Suprapubic skin (tissue), 4 donors: ENCODE measurements around the gene ZNF606. TPM values are rescaled to one million over a fixed set of nuclear protein-coding genes. Genes with fewer than 3 reads are reported as not detected.

ENCODE experiments used
- DNase-seq, 2 donors: peaks; one replicate each; pipeline ENCODE4 v3.0.0-alpha.2; 2019; ENCODE audit warnings: low spot score in 2 of 2
- H3K27ac ChIP-seq: fragments of 200-600 bp; sonication (generic); one replicate; pipeline ENCODE4 v1.5.1; 2019
- H3K27me3 ChIP-seq: fragments of 200-600 bp; sonication (generic); one replicate; pipeline ENCODE4 v1.5.1; 2019
- H3K36me3 ChIP-seq: fragments of 200-600 bp; sonication (generic); one replicate; pipeline ENCODE4 v1.5.1; 2019
- H3K4me1 ChIP-seq: fragments of 200-600 bp; sonication (generic); one replicate; pipeline ENCODE4 v1.5.1; 2019
- H3K4me3 ChIP-seq: fragments of 200-600 bp; sonication (generic); one replicate; pipeline ENCODE4 v1.5.1; 2019; ENCODE audit warnings: mild to moderate bottlenecking
- H3K9me3 ChIP-seq: fragments of 200-600 bp; sonication (generic); one replicate; pipeline ENCODE4 v1.5.1; 2019
- EP300 ChIP-seq: sonication (generic); formaldehyde crosslinking; IDR thresholded peaks from one replicate; pipeline ENCODE4 v1.6.1; 2017; ENCODE audit warnings: antibody characterized with exemption
- POLR2A ChIP-seq, 2 donors: fragments of 450-650 bp; IDR thresholded peaks; one replicate each; pipeline ENCODE4 v1.6.1; 2017; ENCODE audit warnings: antibody characterized with exemption in 2 of 2, mild to moderate bottlenecking in 2 of 2, moderate library complexity in 2 of 2
- POLR2AphosphoS5 ChIP-seq, 3 donors: sonication (generic); formaldehyde crosslinking; IDR thresholded peaks; one replicate each; pipeline ENCODE4 v1.6.1; 2017; ENCODE audit warnings: antibody characterized with exemption in 3 of 3
- WGBS: methylation state at CpG from one replicate; pipeline ENCODE4 v1.1.5; 2018; 5-methylcytosine and 5-hydroxymethylcytosine counted together
- total RNA-seq, 4 donors: library from RNA; depleted of rRNA; stranded (reverse); fragments of >200 nt; gene quantifications; one replicate each; pipeline ENCODE4 v1.1.0, GENCODE V29; 2016
- TF ChIP-seq, protein P1 (sequence below), 2 donors: fragments of 200-600 bp in 1 of 2; fragments of 450-650 bp in 1 of 2; sonication (generic) in 1 of 2; IDR thresholded peaks; one replicate each; pipeline ENCODE4 v1.5.1; 2016 to 2019; ENCODE audit warnings: antibody characterized with exemption in 2 of 2, mild to moderate bottlenecking in 1 of 2, moderate library complexity in 1 of 2

ZNF606 gene
- total RNA-seq, 4 donors from 2014 or later: 4.0 to 21.9 (median 14.3) TPM

DNA sequence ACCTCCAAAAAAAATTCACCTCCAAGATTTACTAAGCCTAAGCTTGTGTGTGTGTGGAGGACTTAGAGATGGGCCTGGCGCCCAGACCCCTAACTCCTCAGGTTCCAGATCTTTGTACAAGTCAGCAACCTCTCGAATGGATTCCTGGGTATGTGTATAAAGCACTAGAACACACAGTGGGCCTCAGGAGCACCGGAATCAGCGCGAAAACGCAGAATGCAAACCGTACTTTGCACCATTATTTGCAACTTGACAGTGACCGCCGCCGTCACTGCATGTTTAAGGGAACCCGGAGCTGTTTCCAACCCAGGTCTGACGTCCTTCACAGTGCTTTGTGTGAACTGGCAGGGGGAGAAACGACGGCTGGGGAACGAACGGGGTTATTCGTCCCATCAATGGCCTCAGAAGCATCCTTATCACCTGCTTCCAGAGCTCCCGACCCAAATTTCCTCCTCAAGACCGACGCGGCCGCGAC is 688 bp downstream of the ZNF606 start:
- no peak for DNase-seq
- TF ChIP-seq EP300 (no peak), POLR2AphosphoS5 (IDR thresholded peaks at IDR 0.05) (no peak), POLR2A (IDR thresholded peaks at IDR 0.05) (no peak)
- TF ChIP-seq, protein P1, sequence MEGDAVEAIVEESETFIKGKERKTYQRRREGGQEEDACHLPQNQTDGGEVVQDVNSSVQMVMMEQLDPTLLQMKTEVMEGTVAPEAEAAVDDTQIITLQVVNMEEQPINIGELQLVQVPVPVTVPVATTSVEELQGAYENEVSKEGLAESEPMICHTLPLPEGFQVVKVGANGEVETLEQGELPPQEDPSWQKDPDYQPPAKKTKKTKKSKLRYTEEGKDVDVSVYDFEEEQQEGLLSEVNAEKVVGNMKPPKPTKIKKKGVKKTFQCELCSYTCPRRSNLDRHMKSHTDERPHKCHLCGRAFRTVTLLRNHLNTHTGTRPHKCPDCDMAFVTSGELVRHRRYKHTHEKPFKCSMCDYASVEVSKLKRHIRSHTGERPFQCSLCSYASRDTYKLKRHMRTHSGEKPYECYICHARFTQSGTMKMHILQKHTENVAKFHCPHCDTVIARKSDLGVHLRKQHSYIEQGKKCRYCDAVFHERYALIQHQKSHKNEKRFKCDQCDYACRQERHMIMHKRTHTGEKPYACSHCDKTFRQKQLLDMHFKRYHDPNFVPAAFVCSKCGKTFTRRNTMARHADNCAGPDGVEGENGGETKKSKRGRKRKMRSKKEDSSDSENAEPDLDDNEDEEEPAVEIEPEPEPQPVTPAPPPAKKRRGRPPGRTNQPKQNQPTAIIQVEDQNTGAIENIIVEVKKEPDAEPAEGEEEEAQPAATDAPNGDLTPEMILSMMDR (IDR thresholded peaks at IDR 0.05): no peak
- H3K4me3 ChIP-seq: peak overlapping the region; percentile 95
- peaks cover 60% of the 10 kb centered on the region for H3K36me3 ChIP-seq
- H3K27me3 ChIP-seq: no peaks in the 10 kb centered on the region
- WGBS: 0% methylated on average over 12 of the region's 23 CpGs
- peaks cover 26% of the 10 kb centered on the region for H3K4me1 ChIP-seq
- peak overlapping the region; percentile 92 for H3K27ac ChIP-seq
- H3K9me3 ChIP-seq: peaks cover 11% of the 10 kb centered on the region

DNA sequence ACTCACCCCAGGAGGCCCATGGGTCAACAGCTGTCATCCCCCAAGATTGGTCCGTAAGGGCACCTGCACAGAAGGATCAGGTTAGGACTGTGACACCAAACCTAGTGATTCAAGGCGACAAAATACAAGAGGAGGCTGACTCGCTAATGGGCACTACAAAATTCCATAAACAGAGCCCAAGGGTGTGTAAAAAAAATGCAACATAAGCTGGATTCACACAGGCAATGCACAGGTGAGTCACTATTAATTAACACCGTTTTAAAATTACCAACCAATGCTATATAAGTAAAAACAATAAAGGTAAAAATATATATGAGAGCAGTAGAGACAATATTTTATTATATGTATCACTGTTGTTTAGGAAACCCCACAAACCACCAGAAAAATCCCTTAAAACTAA is 1.9 kb downstream of the ZNF606 start:
- no peak for DNase-seq
- no peak overlapping the region for H3K4me3 ChIP-seq
- H3K9me3 ChIP-seq: peaks cover 11% of the 10 kb centered on the region
- WGBS: 96% methylated on average over 4 of the region's 4 CpGs
- TF ChIP-seq POLR2A (IDR thresholded peaks at IDR 0.05) (no peak), POLR2AphosphoS5 (IDR thresholded peaks at IDR 0.05) (no peak), EP300 (no peak)
- TF ChIP-seq, protein P1 (IDR thresholded peaks at IDR 0.05): no peak
- H3K4me1 ChIP-seq: peaks cover 26% of the 10 kb centered on the region
- no peaks in the 10 kb centered on the region for H3K27me3 ChIP-seq
- H3K36me3 ChIP-seq: peaks cover 58% of the 10 kb centered on the region
- no peak overlapping the region for H3K27ac ChIP-seq

DNA sequence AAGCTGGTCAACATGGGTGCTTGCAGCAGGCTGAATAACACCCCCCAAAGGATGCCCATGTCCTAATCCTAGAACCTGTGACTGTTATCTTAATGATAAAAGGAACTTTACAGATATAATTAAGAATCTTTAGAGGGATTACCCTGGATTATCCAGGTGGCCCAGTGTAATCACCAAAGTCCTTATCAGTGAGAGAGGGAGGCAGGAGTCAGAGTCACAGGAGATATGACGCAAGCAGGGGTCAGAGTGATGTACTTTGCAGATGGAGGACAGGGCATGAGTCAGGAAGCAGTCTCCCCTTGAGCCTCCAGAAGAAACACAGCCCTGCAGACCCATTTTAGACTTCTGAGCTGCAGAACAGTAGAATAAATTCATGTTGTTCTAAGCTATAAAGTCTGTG is 9.8 kb downstream of the ZNF606 start:
- H3K36me3 ChIP-seq: peaks cover 73% of the 10 kb centered on the region
- 94% methylated on average over 1 of the region's 1 CpG for WGBS
- no peaks in the 10 kb centered on the region for H3K4me1 ChIP-seq
- H3K27ac ChIP-seq: no peak overlapping the region
- no peaks in the 10 kb centered on the region for H3K27me3 ChIP-seq
- peaks cover 32% of the 10 kb centered on the region for H3K9me3 ChIP-seq
- no peak for DNase-seq
- H3K4me3 ChIP-seq: no peak overlapping the region
- no peak for TF ChIP-seq EP300
- no peak for TF ChIP-seq POLR2A (IDR thresholded peaks at IDR 0.05)
- TF ChIP-seq, protein P1 (IDR thresholded peaks at IDR 0.05): no peak
- no peak for TF ChIP-seq POLR2AphosphoS5 (IDR thresholded peaks at IDR 0.05)

DNA sequence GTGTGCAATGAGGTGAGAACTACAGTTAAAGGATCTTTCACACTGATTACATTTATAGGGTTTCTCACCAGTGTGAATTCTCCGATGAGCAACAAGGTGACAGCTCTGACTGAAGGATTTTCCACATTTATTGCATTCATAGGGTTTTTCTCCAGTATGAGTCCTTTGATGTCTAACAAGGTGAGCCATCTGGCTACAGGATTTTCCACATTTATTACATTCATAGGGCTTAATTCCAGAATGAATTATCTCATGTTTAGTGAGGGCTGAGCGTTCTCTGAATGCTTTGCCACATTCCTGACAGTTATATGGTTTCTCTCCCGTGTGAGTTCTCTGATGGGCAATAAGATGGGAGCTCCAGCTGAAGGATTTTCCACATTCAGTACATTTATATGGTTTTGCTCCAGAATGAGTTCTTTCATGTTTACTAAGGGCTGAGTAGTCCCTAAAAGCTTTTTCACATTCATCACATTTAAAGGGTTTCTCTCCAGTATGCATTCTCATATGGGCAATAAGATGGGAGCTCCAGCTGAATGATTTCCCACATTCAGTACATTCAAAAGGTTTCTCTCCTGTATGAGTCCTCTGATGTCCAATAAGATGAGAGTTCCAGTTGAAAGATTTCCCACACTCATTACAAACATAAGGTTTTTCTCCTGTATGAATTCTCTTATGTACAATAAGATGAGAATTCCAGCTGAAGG is 23.9 kb downstream of the ZNF606 start:
- TF ChIP-seq POLR2AphosphoS5 (IDR thresholded peaks at IDR 0.05) (no peak), POLR2A (IDR thresholded peaks at IDR 0.05) (no peak), EP300 (no peak)
- TF ChIP-seq, protein P1 (IDR thresholded peaks at IDR 0.05): no peak
- no peak for DNase-seq
- Histone ChIP-seq H3K27ac (no peak overlapping the region), H3K4me1 (no peaks in the 10 kb centered on the region), H3K9me3 (peaks cover 92% of the 10 kb centered on the region), H3K36me3 (peaks cover 69% of the 10 kb centered on the region), H3K4me3 (no peak overlapping the region), H3K27me3 (no peaks in the 10 kb centered on the region)
- WGBS: 100% methylated on average over 3 of the region's 3 CpGs

DNA sequence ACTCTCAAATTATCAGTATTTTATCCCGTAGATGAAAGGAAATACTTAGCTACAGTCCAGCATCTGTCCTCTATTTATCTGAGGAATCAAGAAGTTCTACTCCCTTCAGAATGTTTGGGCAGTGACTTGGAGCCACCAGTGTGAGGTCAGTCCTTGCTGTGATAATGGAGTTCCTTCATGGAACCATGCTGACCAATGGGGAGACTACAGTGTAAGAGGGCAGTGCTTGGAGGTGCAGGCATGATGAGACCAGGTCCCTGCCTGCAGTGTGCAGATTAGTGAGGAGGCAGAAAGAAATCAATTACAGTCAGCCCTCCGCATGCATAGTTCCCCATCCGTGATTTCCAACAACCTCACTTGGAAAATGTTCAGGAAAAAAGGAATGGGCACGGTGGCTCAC is 28.2 kb downstream of the ZNF606 start, which contains the start of gene C19orf18:
TSS of gene C19orf18 (minus strand) at position 101 of the 400 bp plus-strand sequence. CDS start 102 bp downstream, outside the sequence.
- peaks cover 80% of the 10 kb centered on the region for H3K9me3 ChIP-seq
- WGBS: 87% methylated on average over 4 of the region's 4 CpGs
- H3K36me3 ChIP-seq: peaks cover 31% of the 10 kb centered on the region
- no peaks in the 10 kb centered on the region for H3K4me1 ChIP-seq
- DNase-seq: peak in 1 of 2 donors; percentile 2
- no peak within 1 kb of the TSS for H3K4me3 ChIP-seq
- TF ChIP-seq POLR2AphosphoS5 (IDR thresholded peaks at IDR 0.05): no peak
- TF ChIP-seq, protein P1 (IDR thresholded peaks at IDR 0.05): no peak
- no peaks in the 10 kb centered on the region for H3K27me3 ChIP-seq
- no peak within 1 kb of the TSS for H3K27ac ChIP-seq
